Measurements from ENCODE around the gene CAPZA1. TPM values are rescaled to one million over a fixed set of nuclear protein-coding genes. Genes with fewer than 3 reads are reported as not detected.

CAPZA1 gene
- total RNA-seq, 4 donors from 2014 or later = 131 to 236 (median 159) TPM

DNA sequence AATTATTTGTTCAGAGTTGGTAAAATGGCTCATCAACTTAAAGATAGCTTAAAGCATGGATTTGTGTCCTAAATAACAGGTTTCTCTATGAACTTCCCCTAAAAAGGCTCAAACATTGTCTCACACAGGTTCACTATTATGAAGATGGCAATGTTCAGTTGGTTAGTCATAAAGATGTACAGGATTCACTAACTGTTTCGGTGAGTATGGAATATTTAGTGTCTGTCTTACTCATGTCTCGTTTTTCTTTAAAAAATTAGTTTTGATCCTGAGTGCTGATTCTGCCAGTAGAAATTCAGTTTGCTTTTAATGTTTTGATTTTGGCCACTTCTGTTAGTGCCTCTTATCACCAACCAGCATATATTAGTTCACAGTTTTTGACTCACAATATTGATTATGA lies 47.3 kb downstream of the CAPZA1 start:
- no peak for ATAC-seq (ENCODE audit: low FRiP score)
- DNase-seq (ENCODE audit: low spot score) = no peak
- TF ChIP-seq, protein P1, sequence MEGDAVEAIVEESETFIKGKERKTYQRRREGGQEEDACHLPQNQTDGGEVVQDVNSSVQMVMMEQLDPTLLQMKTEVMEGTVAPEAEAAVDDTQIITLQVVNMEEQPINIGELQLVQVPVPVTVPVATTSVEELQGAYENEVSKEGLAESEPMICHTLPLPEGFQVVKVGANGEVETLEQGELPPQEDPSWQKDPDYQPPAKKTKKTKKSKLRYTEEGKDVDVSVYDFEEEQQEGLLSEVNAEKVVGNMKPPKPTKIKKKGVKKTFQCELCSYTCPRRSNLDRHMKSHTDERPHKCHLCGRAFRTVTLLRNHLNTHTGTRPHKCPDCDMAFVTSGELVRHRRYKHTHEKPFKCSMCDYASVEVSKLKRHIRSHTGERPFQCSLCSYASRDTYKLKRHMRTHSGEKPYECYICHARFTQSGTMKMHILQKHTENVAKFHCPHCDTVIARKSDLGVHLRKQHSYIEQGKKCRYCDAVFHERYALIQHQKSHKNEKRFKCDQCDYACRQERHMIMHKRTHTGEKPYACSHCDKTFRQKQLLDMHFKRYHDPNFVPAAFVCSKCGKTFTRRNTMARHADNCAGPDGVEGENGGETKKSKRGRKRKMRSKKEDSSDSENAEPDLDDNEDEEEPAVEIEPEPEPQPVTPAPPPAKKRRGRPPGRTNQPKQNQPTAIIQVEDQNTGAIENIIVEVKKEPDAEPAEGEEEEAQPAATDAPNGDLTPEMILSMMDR (IDR thresholded peaks at IDR 0.05) = no peak

GRCh38 chr1:112672009-112672408 lies 52.4 kb downstream of the CAPZA1 start:
- TF ChIP-seq, protein P1 (IDR thresholded peaks at IDR 0.05) = no peak
- ATAC-seq (ENCODE audit: low FRiP score) = no peak
- no peak for DNase-seq (ENCODE audit: low spot score)

GRCh38 chr1:112672842-112673241 lies 53.2 kb downstream of the CAPZA1 start:
- no peak for DNase-seq (ENCODE audit: low spot score)
- TF ChIP-seq, protein P1 (IDR thresholded peaks at IDR 0.05) = no peak
- no peak for ATAC-seq (ENCODE audit: low FRiP score)

- TF ChIP-seq, protein P1 (IDR thresholded peaks at IDR 0.05) = no peak
- DNase-seq (ENCODE audit: low spot score) (no peak), ATAC-seq (ENCODE audit: low FRiP score) (no peak)
Observed at GRCh38 chr1:112673592-112674439, 54.2 kb downstream of the CAPZA1 start.

- peak; percentile 58 for ATAC-seq (ENCODE audit: low FRiP score)
- no peak for DNase-seq (ENCODE audit: low spot score)
- TF ChIP-seq, protein P1 (IDR thresholded peaks at IDR 0.05) = no peak
Observed at GRCh38 chr1:112674440-112674985, 54.9 kb downstream of the CAPZA1 start, which contains the start of gene MOV10. TSS of gene MOV10 (plus strand) at chr1:112674659. CDS start at chr1:112674913, 254 bp downstream.

- ATAC-seq (ENCODE audit: low FRiP score) (peak; percentile 81), DNase-seq (ENCODE audit: low spot score) (no peak)
- TF ChIP-seq, protein P1 (IDR thresholded peaks at IDR 0.05) = no peak
Observed at GRCh38 chr1:112674986-112675727, 55.5 kb downstream of the CAPZA1 start.

Measured in omental fat pad (tissue), 4 donors.